H1 (cell line): ENCODE results near the gene ZNF581. TPM values are rescaled to one million over a fixed set of nuclear protein-coding genes. Genes with fewer than 3 reads are reported as not detected.

Experiments used
- CTCF ChIA-PET: fragments of 300-600 bp; sonication (Branson Sonifier 250); formaldehyde crosslinking; loops from one replicate; lab custom pipeline; 2021; ENCODE audit not compliant: partially characterized antibody; lab: Charles Lee
- POLR2A ChIA-PET: fragments of 300-600 bp; sonication (Branson Sonifier 250); formaldehyde crosslinking; loops from one replicate; lab custom pipeline; 2021; ENCODE audit warnings: inconsistent platforms; ENCODE audit not compliant: partially characterized antibody; lab: Charles Lee
- DNase-seq, 2 experiments: peaks; one replicate each; pipeline versions ENCODE4 v3.0.0 to v3.0.0-alpha.2; 2010 to 2022; ENCODE audit warnings: low spot score in 2 of 2, low read depth in 1 of 2, mixed read lengths in 1 of 2
- FAIRE-seq: peaks from 2 replicates; lab custom pipeline; 2011; peaks lifted over from hg19 to GRCh38; lab: Jason Lieb, UNC
- H2AFZ ChIP-seq: 2 replicates; pipeline ENCODE4 v1.8.1; 2012; ENCODE audit warnings: low read length, inconsistent platforms
- H2AK5ac ChIP-seq: 2 replicates; pipeline ENCODE4 v1.6.1; 2013; ENCODE audit warnings: low read depth, low read length
- H2BK120ac ChIP-seq: replicated peaks from 2 replicates; pipeline ENCODE3; 2013; ENCODE audit warnings: low read depth, low read length, inconsistent platforms
- H2BK12ac ChIP-seq: 2 replicates; pipeline ENCODE4 v1.6.1; 2013; ENCODE audit warnings: low read depth, low read length
- H2BK15ac ChIP-seq: 2 replicates; pipeline ENCODE4 v1.6.1; 2013; ENCODE audit warnings: low read length
- H2BK20ac ChIP-seq: 2 replicates; pipeline ENCODE4 v1.6.1; 2013; ENCODE audit warnings: low read length
- H2BK5ac ChIP-seq: 2 replicates; pipeline ENCODE4 v1.6.1; 2013; ENCODE audit warnings: low read depth, low read length
- H3K14ac ChIP-seq: 2 replicates; pipeline ENCODE4 v1.6.1; 2013; ENCODE audit warnings: inconsistent platforms; ENCODE audit not compliant: insufficient read length
- H3K18ac ChIP-seq: 2 replicates; pipeline ENCODE4 v1.6.1; 2013; ENCODE audit warnings: low read length; ENCODE audit errors: extremely low read depth
- H3K23ac ChIP-seq: 2 replicates; pipeline ENCODE4 v1.6.1; 2013; ENCODE audit warnings: inconsistent platforms; ENCODE audit not compliant: insufficient read length
- H3K23me2 ChIP-seq: 2 replicates; pipeline ENCODE4 v1.6.1; 2013; ENCODE audit warnings: low read depth, low read length
- H3K27ac ChIP-seq: 2 replicates; pipeline ENCODE4 v1.6.1; 2011; ENCODE audit warnings: low read depth, low read length, inconsistent platforms
- H3K27me3 ChIP-seq, 4 experiments: replicated peaks in 1 of 4; 1 replicate in 1 of 4; 2 replicates in 3 of 4; pipeline versions ENCODE4 v1.6.1 to v1.8.1; 2011 to 2013; ENCODE audit warnings: low read length in 3 of 4, mild to moderate bottlenecking in 3 of 4, inconsistent platforms in 2 of 4, mixed read lengths in 2 of 4, moderate library complexity in 1 of 4; ENCODE audit not compliant: control insufficient read depth in 3 of 4, insufficient read depth in 3 of 4; ENCODE audit errors: extremely low read depth in 1 of 4
- H3K36me3 ChIP-seq, 4 experiments: 2 replicates each; pipeline versions ENCODE4 v1.6.1 to v1.8.1; 2011 to 2013; ENCODE audit warnings: mild to moderate bottlenecking in 4 of 4, low read length in 3 of 4, moderate library complexity in 2 of 4, control low read depth in 1 of 4, inconsistent platforms in 1 of 4; ENCODE audit not compliant: insufficient read depth in 4 of 4, control insufficient read depth in 2 of 4
- H3K4ac ChIP-seq: replicated peaks from 2 replicates; pipeline ENCODE3; 2013; ENCODE audit warnings: low read length, low read depth, mixed read lengths, inconsistent platforms; ENCODE audit not compliant: insufficient read length
- H3K4me1 ChIP-seq, 4 experiments: replicated peaks in 1 of 4; 1 replicate in 1 of 4; 2 replicates in 3 of 4; pipeline versions ENCODE4 v1.6.1 to v1.8.1; 2011 to 2013; ENCODE audit warnings: low read length in 3 of 4, inconsistent platforms in 2 of 4, mixed read lengths in 1 of 4; ENCODE audit not compliant: insufficient read depth in 4 of 4, control insufficient read depth in 3 of 4
- H3K4me2 ChIP-seq, 2 experiments: 2 replicates each; pipeline versions ENCODE4 v1.6.1 to v1.8.1; 2011 to 2013; ENCODE audit warnings: low read depth in 2 of 2, low read length in 2 of 2, control low read depth in 1 of 2, inconsistent platforms in 1 of 2, mild to moderate bottlenecking in 1 of 2; ENCODE audit not compliant: insufficient read depth in 1 of 2
- H3K4me3 ChIP-seq, 4 experiments: fragments of 200-600, 300-600 bp in 1 of 4; sonication (generic), shearing (Covaris generic), sonication (Bioruptor Twin) in 1 of 4; 2 replicates each; pipeline versions ENCODE4 v1.5.1 to v1.8.1; 2011 to 2016; ENCODE audit warnings: low read length in 4 of 4, low read depth in 3 of 4, control low read depth in 2 of 4, inconsistent platforms in 2 of 4, mild to moderate bottlenecking in 2 of 4, mixed read lengths in 1 of 4, moderate library complexity in 1 of 4; ENCODE audit not compliant: insufficient read depth in 2 of 4; ENCODE audit errors: extremely low read depth in 1 of 4
- H3K56ac ChIP-seq: replicated peaks from 2 replicates; pipeline ENCODE3; 2013; ENCODE audit warnings: low read depth, mild to moderate bottlenecking, mixed read lengths, low read length, inconsistent platforms; ENCODE audit not compliant: insufficient read length
- H3K79me1 ChIP-seq: 2 replicates; pipeline ENCODE4 v1.6.1; 2013; ENCODE audit warnings: low read depth, low read length, control low read depth
- H3K79me2 ChIP-seq, 2 experiments: 2 replicates each; pipeline versions ENCODE4 v1.6.1 to v1.8.1; 2012 to 2013; ENCODE audit warnings: low read length in 2 of 2, mild to moderate bottlenecking in 2 of 2, inconsistent platforms in 1 of 2; ENCODE audit not compliant: insufficient read depth in 2 of 2, control insufficient read depth in 1 of 2
- H3K9ac ChIP-seq, 4 experiments: replicated peaks in 1 of 4; 1 replicate in 1 of 4; 2 replicates in 3 of 4; pipeline versions ENCODE4 v1.6.1 to v1.8.1; 2011 to 2013; ENCODE audit warnings: low read depth in 3 of 4, low read length in 3 of 4, control low read depth in 2 of 4, mild to moderate bottlenecking in 2 of 4, moderate library complexity in 2 of 4, inconsistent platforms in 1 of 4; ENCODE audit errors: extremely low read depth in 1 of 4
- H3K9me3 ChIP-seq, 2 experiments: 2 replicates each; pipeline versions ENCODE4 v1.6.1 to v1.8.1; 2012 to 2013; ENCODE audit warnings: mild to moderate bottlenecking in 2 of 2, moderate library complexity in 2 of 2, control low read depth in 1 of 2, inconsistent platforms in 1 of 2, low read depth in 1 of 2, low read length in 1 of 2, mixed read lengths in 1 of 2; ENCODE audit not compliant: insufficient read depth in 2 of 2
- H4K20me1 ChIP-seq, 2 experiments: replicated peaks in 1 of 2; 2 replicates each; pipeline versions ENCODE3 to v1.8.1; 2011 to 2013; ENCODE audit warnings: inconsistent platforms in 2 of 2, low read length in 2 of 2, mild to moderate bottlenecking in 1 of 2; ENCODE audit not compliant: insufficient read depth in 2 of 2, control insufficient read depth in 1 of 2
- H4K5ac ChIP-seq: 2 replicates; pipeline ENCODE4 v1.6.1; 2013; ENCODE audit warnings: low read length, low read depth, mixed read lengths, inconsistent platforms; ENCODE audit not compliant: insufficient read length
- H4K8ac ChIP-seq: 2 replicates; pipeline ENCODE4 v1.8.0; 2013; ENCODE audit warnings: mild to moderate bottlenecking, moderate library complexity, low read length, inconsistent platforms; ENCODE audit not compliant: insufficient read depth; ENCODE audit errors: extremely low read depth
- H4K91ac ChIP-seq: replicated peaks from 2 replicates; pipeline ENCODE3; 2013; ENCODE audit warnings: low read length, mixed read lengths, inconsistent platforms; ENCODE audit not compliant: insufficient read length
- BACH1 ChIP-seq: IDR thresholded peaks from 2 replicates; pipeline ENCODE4 v1.6.1; 2012; ENCODE audit warnings: low read length, improper control_type of control experiment
- CHD1 ChIP-seq: IDR thresholded peaks from 2 replicates; pipeline ENCODE4 v1.6.1; 2012; ENCODE audit warnings: low read depth, low read length, improper control_type of control experiment
- KDM4A ChIP-seq: IDR thresholded peaks from one replicate; pipeline ENCODE4 v1.7.1; 2012; ENCODE audit warnings: low read depth, mild to moderate bottlenecking, moderate library complexity, low read length, inconsistent platforms; ENCODE audit not compliant: severe bottlenecking
- NRF1 ChIP-seq: IDR thresholded peaks from 2 replicates; pipeline ENCODE4 v1.6.1; 2011; ENCODE audit warnings: mild to moderate bottlenecking, low read depth, low read length, improper control_type of control experiment
- TCF12 ChIP-seq: IDR thresholded peaks from 2 replicates; pipeline ENCODE4 v1.6.1; 2011; ENCODE audit warnings: low read depth, mild to moderate bottlenecking, low read length
- WGBS, 2 experiments: shearing (Covaris generic) in 1 of 2; methylation state at CpG; one replicate each; pipeline versions ENCODE4 v1.1.6 to v1.1.7; 2013 to 2015; ENCODE audit warnings: low lambda C conversion rate in 2 of 2, mixed read lengths in 2 of 2, inconsistent platforms in 1 of 2, low coverage in 1 of 2, missing lambda C conversion rate in 1 of 2; ENCODE audit not compliant: insufficient replicate concordance in 2 of 2, insufficient coverage in 1 of 2, insufficient read length in 1 of 2; ENCODE audit errors: extremely low coverage in 1 of 2, missing lambda C conversion rate in 1 of 2; 5-methylcytosine and 5-hydroxymethylcytosine counted together
- polyA plus RNA-seq, 7 experiments: library from polyadenylated mRNA; depleted of rRNA in 3 of 7; stranded (reverse) in 5 of 7; unstranded in 2 of 7; fragments of >200 nt in 5 of 7; fragments of 200-250 nt in 2 of 7; gene quantifications; 1 replicate in 5 of 7; 2 replicates in 1 of 7; 4 replicates in 1 of 7; pipeline versions ENCODE4 v1.2.1 to v1.2.3, GENCODE V29; 2011 to 2013; ENCODE audit warnings: missing spikeins in 2 of 7, mixed read lengths in 2 of 7
- total RNA-seq: library from RNA; stranded (reverse); fragmentation: NEBNext Ultra II Directional; extraction: Animal tissue kit (Norgen Biotek cat#: 25700); gene quantifications from 2 replicates; pipeline ENCODE4 v1.2.1, GENCODE V29; 2021
- TF ChIP-seq, protein P1 (sequence below), 3 experiments: IDR thresholded peaks; 1 replicate in 2 of 3; 2 replicates in 1 of 3; pipeline versions ENCODE4 v1.5.1 to v1.6.1; 2011; ENCODE audit warnings: low read length in 3 of 3, mild to moderate bottlenecking in 3 of 3, inconsistent platforms in 2 of 3, low read depth in 1 of 3, moderate library complexity in 1 of 3; ENCODE audit not compliant: insufficient read depth in 1 of 3; ENCODE audit errors: control extremely low read depth in 1 of 3

The ZNF581 gene
- total and polyA plus RNA-seq, 2 of the 8 experiments (the other 6 are each of a cell fraction or from before 2014, with no cell fraction given), result 73.0 to 76.1 TPM

DNA sequence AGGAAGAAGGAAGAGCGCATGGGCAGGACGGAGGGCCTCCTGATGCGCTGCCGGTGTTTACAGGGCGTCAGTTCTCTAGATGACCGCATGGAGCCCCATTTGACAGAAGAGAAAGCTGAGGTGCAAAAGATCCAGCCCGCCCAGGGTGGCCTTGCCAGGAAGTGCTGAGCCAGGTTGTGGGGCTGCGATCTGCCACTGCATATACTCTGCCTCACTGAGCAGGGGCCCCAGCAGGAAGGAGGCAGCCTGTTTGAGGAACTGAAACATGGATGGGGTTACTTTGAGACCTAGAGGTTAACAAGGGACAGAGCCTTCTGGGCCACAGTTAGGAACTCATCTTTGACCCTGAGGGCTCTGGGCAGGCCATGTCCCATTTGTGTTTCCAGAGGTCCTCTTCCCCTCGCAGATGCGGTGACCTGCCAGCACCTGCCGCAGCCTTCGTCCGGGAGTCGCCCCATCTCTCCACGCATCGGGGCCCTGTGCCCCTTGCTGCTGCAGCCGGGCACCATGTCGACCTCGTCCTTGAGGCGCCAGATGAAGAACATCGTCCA, 34.7 kb downstream of the ZNF581 start:
- CTCF ChIA-PET, result no interaction called here
- H3K9me3 ChIP-seq, result no peaks in the 10 kb centered on the region
- TF ChIP-seq CHD1 (no peak), KDM4A (no peak), TCF12 (no peak), NRF1 (no peak), BACH1 (no peak)
- TF ChIP-seq, protein P1, sequence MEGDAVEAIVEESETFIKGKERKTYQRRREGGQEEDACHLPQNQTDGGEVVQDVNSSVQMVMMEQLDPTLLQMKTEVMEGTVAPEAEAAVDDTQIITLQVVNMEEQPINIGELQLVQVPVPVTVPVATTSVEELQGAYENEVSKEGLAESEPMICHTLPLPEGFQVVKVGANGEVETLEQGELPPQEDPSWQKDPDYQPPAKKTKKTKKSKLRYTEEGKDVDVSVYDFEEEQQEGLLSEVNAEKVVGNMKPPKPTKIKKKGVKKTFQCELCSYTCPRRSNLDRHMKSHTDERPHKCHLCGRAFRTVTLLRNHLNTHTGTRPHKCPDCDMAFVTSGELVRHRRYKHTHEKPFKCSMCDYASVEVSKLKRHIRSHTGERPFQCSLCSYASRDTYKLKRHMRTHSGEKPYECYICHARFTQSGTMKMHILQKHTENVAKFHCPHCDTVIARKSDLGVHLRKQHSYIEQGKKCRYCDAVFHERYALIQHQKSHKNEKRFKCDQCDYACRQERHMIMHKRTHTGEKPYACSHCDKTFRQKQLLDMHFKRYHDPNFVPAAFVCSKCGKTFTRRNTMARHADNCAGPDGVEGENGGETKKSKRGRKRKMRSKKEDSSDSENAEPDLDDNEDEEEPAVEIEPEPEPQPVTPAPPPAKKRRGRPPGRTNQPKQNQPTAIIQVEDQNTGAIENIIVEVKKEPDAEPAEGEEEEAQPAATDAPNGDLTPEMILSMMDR (IDR thresholded peaks at IDR 0.05; ENCODE audit: control extremely low read depth in 1 of 3, insufficient read depth in 1 of 3, low read depth in 1 of 3, low read length in 3 of 3), result no peak
- H3K79me2 ChIP-seq, result peaks cover 21 to 63% of the 10 kb centered on the region in 2 experiments
- H3K23ac ChIP-seq, result no peak overlapping the region
- H3K27ac ChIP-seq, result no peak overlapping the region
- 91% methylated on average over 21 of the region's 21 CpGs; no CpG with 5 or more reads in 1 of the 2 experiments for WGBS, 2 experiments
- H2AK5ac ChIP-seq, result no peak overlapping the region
- H3K18ac ChIP-seq, result no peak overlapping the region
- H4K5ac ChIP-seq, result no peak overlapping the region
- DNase-seq (no peak), FAIRE-seq (no peak)
- H2BK120ac ChIP-seq, result no peak overlapping the region
- peaks cover 11 to 29% of the 10 kb centered on the region in 2 experiments for H4K20me1 ChIP-seq
- no peak overlapping the region for H2AFZ ChIP-seq
- H3K56ac ChIP-seq, result no peak overlapping the region
- H2BK20ac ChIP-seq, result no peak overlapping the region
- H3K14ac ChIP-seq, result no peak overlapping the region
- peaks cover 23% of the 10 kb centered on the region for H3K79me1 ChIP-seq
- H2BK12ac ChIP-seq, result no peak overlapping the region
- peaks cover 0 to 6% (median 3%) of the 10 kb centered on the region in 4 experiments; a peak in 3 of 7 replicates for H3K4me1 ChIP-seq
- H4K91ac ChIP-seq, result no peak overlapping the region
- H3K4me3 ChIP-seq, result no peak overlapping the region
- H2BK5ac ChIP-seq, result no peak overlapping the region
- H2BK15ac ChIP-seq, result no peak overlapping the region
- no peak overlapping the region for H3K4ac ChIP-seq
- no peak overlapping the region for H3K9ac ChIP-seq
- POLR2A ChIA-PET, result interaction anchor here (0.6 to 1.8 kb wide), 2 partner anchors 10 to 32 kb away, joined by 3 to 4 read pairs; no protein-coding TSS in a partner anchor
- no peak overlapping the region; the same call in 1 of the 2 replicates for H4K8ac ChIP-seq
- H3K27me3 ChIP-seq, result no peaks in the 10 kb centered on the region
- no peak overlapping the region for H3K4me2 ChIP-seq
- peaks cover 7 to 24% (median 20%) of the 10 kb centered on the region in 4 experiments; a peak in 7 of 8 replicates for H3K36me3 ChIP-seq
- H3K23me2 ChIP-seq, result peaks cover 5% of the 10 kb centered on the region; the same call in 1 of the 2 replicates
